Uterus (tissue), 4 donors: Measurements from ENCODE around the gene SRPX. TPM values are rescaled to one million over a fixed set of nuclear protein-coding genes. Genes with fewer than 3 reads are reported as not detected.

Experiments used
- DNase-seq, 2 donors: peaks; one replicate each; pipeline ENCODE4 v3.0.0-alpha.2; 2019 to 2020
- H3K27ac ChIP-seq, 2 donors: fragments of 200-600 bp; sonication (generic); 1 replicate in 1 of 2; 2 replicates in 1 of 2; pipeline ENCODE4 v1.5.1; 2016 to 2018
- H3K27me3 ChIP-seq, 2 donors: fragments of 200-600 bp; sonication (generic); one replicate each; pipeline ENCODE4 v1.5.1; 2018 to 2019; ENCODE audit warnings: control low read depth in 1 of 2
- H3K36me3 ChIP-seq, 2 donors: fragments of 200-600 bp; sonication (generic); one replicate each; pipeline ENCODE4 v1.5.1; 2019; ENCODE audit warnings: control low read depth in 1 of 2
- H3K4me1 ChIP-seq, 2 donors: fragments of 200-600 bp; sonication (generic); one replicate each; pipeline ENCODE4 v1.5.1; 2018 to 2019; ENCODE audit warnings: control low read depth in 1 of 2
- H3K4me3 ChIP-seq, 2 donors: fragments of 200-600 bp; sonication (generic); 1 replicate in 1 of 2; 2 replicates in 1 of 2; pipeline ENCODE4 v1.5.1; 2018 to 2019; ENCODE audit warnings: mild to moderate bottlenecking in 1 of 2
- H3K9me3 ChIP-seq, 2 donors: fragments of 200-600 bp; sonication (generic); one replicate each; pipeline ENCODE4 v1.5.1; 2019; ENCODE audit warnings: control low read depth in 1 of 2
- CTCF ChIP-seq, 4 experiments: fragments of 200-600 bp in 2 of 4; fragments of 450-650 bp in 2 of 4; sonication (generic) in 2 of 4; IDR thresholded peaks; one replicate each; pipeline ENCODE4 v1.5.1; 2016 to 2019; ENCODE audit warnings: antibody characterized with exemption in 4 of 4, mild to moderate bottlenecking in 2 of 4, moderate library complexity in 1 of 4
- POLR2A ChIP-seq, 2 donors: fragments of 450-650 bp; IDR thresholded peaks; one replicate each; pipeline ENCODE4 v1.6.1; 2016; ENCODE audit warnings: antibody characterized with exemption in 2 of 2, mild to moderate bottlenecking in 1 of 2, moderate library complexity in 1 of 2
- intact Hi-C: fragments of 100-400 bp; cut with DNase I; formaldehyde crosslinking; loops from one replicate; pipeline ENCODE4 v1.15.1; 2023; ENCODE audit warnings: low total_unique reads
- total RNA-seq, 4 donors: library from RNA; depleted of rRNA in 3 of 4; stranded (reverse); fragments of >200 nt in 3 of 4; gene quantifications; one replicate each; pipeline versions ENCODE4 v1.1.0 to v1.2.4, GENCODE V29; 2014 to 2023
- donor health status: DM: yes; HTN: yes; CAD: no.

SRPX gene
- total RNA-seq, 4 donors from 2014 or later = 62.7 to 141 (median 99.5) TPM

DNA sequence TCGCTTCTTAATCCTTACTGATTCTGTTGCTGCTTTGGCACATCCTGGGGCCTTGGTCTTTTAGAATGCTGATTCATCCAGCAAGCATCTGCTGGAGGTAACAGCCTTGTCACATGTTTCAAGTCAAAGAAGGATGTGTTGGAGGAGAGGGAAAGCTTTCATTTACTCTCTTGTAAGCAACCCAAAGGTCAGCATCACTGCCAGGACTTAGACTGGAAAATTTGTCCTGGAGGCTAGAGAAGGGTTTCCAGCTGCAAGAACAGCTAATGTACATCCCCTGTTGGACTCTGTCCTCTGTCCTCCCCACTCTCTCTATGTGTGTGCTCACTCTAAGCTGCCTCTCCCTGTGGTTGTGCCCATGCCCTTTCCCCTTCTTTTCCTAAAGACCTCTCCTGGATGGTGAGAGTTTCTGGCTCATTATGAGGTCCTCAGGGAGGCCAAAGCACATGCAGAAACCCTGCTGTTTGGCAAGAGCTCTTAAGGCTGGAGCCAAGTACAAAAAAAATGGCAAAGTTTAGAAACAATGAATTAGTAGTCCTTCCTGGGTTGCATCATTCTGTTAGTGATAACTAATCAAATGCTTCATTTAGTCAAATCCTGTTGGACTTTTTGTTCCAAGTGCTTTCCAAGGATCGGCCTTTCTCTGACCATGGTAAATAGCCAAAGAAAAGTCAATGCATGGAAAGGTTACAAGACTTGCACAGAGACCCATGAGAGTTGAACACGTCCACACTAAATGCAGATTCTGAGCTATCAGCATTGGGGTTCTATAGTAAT is 13.4 kb upstream of the SRPX start:
- Histone ChIP-seq H3K36me3 (no peaks in the 10 kb centered on the region), H3K27ac (peak overlapping the region in 1 of 2 donors; percentile 54), H3K27me3 (no peaks in the 10 kb centered on the region), H3K4me1 (no peaks in the 10 kb centered on the region), H3K9me3 (no peaks in the 10 kb centered on the region), H3K4me3 (no peak overlapping the region)
- intact Hi-C loops = no loop called here
- DNase-seq = peak; percentile 34 to 38
- TF ChIP-seq CTCF (IDR thresholded peaks at IDR 0.05) (no peak), POLR2A (IDR thresholded peaks at IDR 0.05) (no peak)

- no peak for TF ChIP-seq POLR2A (IDR thresholded peaks at IDR 0.05)
- no peak for TF ChIP-seq CTCF (IDR thresholded peaks at IDR 0.05)
- DNase-seq = no peak
- H3K9me3 ChIP-seq = no peaks in the 10 kb centered on the region
- H3K27me3 ChIP-seq = no peaks in the 10 kb centered on the region
- H3K36me3 ChIP-seq = no peaks in the 10 kb centered on the region
- intact Hi-C loops = no loop called here
- H3K4me1 ChIP-seq = no peaks in the 10 kb centered on the region
- H3K27ac ChIP-seq = peak overlapping the region in 1 of 2 donors; percentile 25
- H3K4me3 ChIP-seq = no peak overlapping the region
Measured at GRCh38 chrX:38232079-38232686, 11.5 kb upstream of the SRPX start.

DNA sequence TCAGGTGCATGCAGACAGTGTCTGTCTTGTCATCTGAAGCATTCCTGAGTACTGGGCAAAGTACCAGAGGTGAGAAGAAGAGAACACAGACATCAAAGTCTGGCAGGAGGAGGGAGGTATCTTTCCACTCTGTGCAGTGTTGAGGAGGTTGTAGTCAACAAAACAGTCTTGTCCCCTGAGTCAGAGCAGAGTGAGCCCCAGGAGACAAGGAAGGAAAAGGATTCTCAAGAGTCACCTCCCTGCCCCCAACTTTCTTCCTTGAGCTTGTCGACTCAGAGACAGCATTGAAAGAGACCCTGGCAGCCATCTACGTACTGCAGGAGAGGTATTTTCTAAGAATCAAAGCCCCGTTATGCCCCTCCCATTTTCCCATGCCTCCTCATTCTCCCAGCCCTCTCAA is 4.4 kb upstream of the SRPX start:
- no peak overlapping the region for H3K27ac ChIP-seq
- TF ChIP-seq POLR2A (IDR thresholded peaks at IDR 0.05) (no peak), CTCF (IDR thresholded peaks at IDR 0.05) (no peak)
- H3K9me3 ChIP-seq = no peaks in the 10 kb centered on the region
- intact Hi-C loops = no loop called here
- no peaks in the 10 kb centered on the region for H3K4me1 ChIP-seq
- no peak overlapping the region for H3K4me3 ChIP-seq
- H3K27me3 ChIP-seq = no peaks in the 10 kb centered on the region
- no peaks in the 10 kb centered on the region for H3K36me3 ChIP-seq
- DNase-seq = no peak

GRCh38 chrX:38224160-38224559 is 3.5 kb upstream of the SRPX start:
- Histone ChIP-seq H3K27me3 (no peaks in the 10 kb centered on the region), H3K4me3 (no peak overlapping the region), H3K9me3 (no peaks in the 10 kb centered on the region), H3K36me3 (no peaks in the 10 kb centered on the region), H3K27ac (no peak overlapping the region), H3K4me1 (no peaks in the 10 kb centered on the region)
- TF ChIP-seq POLR2A (IDR thresholded peaks at IDR 0.05) = no peak
- no peak for TF ChIP-seq CTCF (IDR thresholded peaks at IDR 0.05)
- DNase-seq = no peak
- intact Hi-C loops = no loop called here

DNA sequence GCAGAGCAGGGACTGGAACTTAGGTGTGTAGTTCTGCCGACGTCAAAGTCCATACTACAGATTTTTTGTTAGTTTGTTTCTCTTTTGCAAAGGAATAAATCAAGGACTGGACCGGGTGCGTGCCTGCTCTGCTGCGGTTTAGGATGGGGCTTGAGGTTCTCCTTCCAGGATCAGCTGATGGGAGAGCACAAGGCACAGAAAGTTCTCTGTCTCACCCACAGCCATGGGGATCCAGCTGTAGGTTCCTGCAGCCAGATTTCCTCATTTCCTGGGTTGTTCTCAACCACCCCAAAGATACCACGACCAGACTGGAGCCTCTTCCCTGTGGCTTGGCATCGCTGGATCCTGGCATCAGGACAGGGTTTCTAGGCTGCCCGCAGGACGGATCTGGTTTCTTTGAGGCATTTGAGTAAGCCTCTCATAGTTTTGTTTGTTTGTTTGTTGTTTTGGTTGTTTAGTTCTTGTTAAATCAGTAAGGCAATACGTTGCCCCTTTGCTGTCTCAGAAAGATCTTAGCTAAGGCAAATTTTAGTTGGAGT is 789 bp upstream of the SRPX start:
- no peak overlapping the region for H3K27ac ChIP-seq
- no peaks in the 10 kb centered on the region for H3K4me1 ChIP-seq
- H3K4me3 ChIP-seq = peak overlapping the region in 1 of 2 donors; percentile 37

More for the DNA sequence above, 789 bp upstream of the SRPX start:
- no peak for TF ChIP-seq CTCF (IDR thresholded peaks at IDR 0.05)
- no peak for TF ChIP-seq POLR2A (IDR thresholded peaks at IDR 0.05)
- no peaks in the 10 kb centered on the region for H3K36me3 ChIP-seq
- H3K27me3 ChIP-seq = no peaks in the 10 kb centered on the region
- no peak for DNase-seq
- no peaks in the 10 kb centered on the region for H3K9me3 ChIP-seq
- intact Hi-C loops = no loop called here
